Dedifferentiated amniotic fluid mesenchymal stem cell (primary cell): ENCODE measurements around the gene MUSK.
"Not testable (repeated sequence)": the region's sequence is repeated elsewhere in the genome, so short reads cannot be mapped to it uniquely, and the experiment has no call there.

Source experiments
- DNase-seq: peaks from one replicate; pipeline ENCODE4 v3.0.0-alpha.2; 2016; ENCODE audit errors: extremely low spot score

MUSK gene

DNA sequence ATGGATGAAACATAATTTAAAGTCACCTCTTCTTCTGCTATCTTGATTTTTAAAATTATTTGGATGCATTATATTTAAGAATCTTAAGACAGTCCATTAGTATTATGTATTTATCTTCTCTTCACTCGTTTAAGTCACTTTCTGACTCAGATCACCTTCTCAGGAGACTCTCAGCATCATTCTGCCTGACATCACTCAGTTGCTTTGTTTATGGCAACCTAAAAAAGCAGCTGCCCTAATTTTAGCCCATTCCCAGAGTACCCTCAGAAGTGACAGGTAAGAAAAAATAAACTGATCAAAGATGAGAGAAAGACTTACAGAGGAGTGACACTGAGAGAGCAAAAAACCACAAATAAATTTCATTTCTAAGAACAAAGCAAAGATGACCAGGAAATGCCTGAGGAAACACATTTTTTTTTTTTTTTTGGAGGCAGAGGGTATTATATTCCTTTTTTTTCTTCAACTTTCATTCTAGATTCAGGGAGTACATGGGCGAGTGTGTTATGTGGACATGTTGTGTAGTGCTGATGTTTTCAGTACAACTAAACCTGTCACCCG, 140.5 kb downstream of the MUSK start:
- no peak for DNase-seq

DNA sequence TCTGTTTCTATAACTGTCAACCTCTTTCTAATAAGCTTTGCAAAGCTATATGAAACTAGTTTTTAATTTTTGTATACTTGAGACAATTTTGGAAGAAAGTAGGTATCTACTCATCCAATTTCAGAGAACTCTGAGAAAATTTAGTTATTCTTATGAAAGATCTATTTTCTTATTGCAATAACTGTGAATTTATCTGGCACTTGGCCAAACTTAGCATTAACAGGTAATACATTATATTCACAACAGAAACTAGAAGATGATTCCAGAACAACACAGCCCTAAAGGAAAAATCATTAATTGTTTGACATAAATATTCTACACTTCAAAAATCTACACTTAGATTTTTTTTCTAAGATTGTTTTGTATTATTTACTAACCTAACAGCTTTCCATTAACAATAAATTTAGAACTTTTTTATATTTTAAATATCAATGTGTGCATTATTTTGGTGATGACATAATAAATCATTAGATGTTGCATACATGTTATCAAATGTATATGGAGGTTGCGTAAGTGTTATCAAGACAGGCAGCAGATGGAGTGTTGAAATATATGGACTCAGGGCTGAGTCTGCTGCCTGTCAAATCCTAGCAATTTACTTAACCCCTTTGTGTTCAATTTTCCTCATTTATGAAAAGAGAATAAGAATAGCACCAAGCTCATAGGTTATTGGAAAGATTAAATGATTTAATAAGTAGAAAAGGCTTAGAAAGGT, 141.8 kb downstream of the MUSK start:
- DNase-seq: no peak

DNA sequence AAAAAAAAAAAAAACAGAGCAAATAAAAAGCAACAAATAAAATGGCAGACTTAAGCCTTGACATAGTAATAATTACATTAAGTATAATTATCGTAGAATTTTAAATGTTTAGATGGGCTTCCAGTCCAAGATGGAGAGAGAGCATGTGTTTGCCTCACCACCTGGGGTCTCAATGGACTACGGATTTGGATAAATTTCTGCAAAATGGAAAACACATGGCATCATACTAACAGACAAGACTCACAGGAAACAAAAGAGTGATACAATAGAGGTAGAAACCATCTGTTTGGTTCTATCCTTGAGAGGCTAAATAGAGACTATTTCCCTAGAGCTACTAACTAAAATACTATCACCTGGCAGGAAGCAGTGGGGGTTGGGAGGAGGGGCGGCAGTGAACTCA, 144.3 kb downstream of the MUSK start:
- no peak for DNase-seq

DNA sequence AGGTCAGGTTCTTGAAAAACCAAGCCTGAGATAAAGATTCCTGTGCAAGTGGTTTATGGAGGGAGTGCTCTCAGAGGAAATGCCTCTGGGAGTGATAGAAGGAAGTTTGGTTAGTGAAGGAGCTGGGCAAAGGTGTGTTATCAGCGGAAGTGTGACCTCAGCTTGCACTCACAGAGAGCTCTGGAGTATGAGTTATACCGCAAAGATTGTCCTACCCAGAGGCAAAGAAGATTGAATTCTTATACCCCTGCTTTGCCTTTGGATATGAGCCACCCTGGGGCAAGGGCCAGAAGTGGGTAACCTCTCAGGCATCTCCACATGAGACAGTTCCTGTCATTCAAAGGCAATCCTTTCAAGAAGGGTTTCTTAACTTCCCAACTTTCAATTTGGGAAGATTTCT, 145.6 kb downstream of the MUSK start:
- no peak for DNase-seq

DNA sequence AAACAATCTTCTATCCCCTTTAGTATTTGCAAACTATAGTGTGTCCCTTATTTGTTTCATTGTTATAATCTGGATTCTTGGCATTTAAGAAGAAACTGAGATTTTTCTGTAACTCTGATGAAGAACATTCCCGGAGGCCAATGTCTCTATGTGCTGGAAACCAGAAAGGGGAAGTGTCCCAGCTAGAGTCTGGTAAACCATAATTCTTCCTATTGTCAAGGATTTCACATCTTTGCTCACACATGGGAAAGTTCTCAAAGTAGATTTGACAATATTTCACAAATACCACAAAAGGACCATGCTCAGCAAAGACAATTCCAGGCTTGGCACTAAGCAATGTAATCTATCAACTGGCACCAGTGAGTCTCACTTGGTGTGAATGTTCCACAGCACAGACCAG, 146.8 kb downstream of the MUSK start:
- DNase-seq: no peak

DNA sequence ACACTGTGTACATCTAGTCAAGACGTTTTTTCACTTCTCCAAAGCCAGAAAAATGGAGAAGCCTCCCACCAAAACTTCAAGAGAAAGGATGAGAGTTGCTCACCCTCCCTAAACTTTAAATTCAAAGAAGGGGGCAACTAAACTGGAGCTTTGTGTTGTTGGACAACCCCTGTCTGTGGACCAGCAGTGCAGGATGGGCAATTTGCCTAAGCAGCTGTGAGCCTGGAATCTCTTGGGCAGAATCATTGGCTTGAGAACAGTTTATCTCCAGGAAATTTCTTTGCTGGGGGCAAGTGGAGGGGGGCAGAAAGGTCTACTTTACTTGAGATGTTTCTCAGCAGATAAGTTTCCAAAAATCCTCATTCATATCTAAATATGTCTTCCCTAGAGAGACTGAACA, 151.8 kb downstream of the MUSK start:
- DNase-seq: no peak

DNA sequence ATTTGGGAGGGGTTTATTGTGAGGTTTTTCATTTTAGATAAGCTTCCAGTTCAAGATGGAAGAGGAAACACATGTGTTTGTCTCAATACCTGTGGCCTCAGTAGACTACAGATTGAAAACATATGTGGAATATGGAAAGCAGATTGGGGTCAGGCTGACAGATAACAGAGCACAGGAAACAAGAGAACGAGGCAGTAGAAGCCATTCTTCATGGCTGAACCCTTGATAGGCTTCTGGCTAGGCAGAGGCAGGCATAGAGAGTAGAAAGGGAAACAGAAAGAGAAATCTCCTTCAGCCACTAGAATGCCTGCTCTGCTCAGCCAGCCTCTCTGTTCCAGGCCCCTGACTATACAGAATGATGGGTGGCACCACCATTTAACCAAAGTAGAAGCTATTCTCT, 152.5 kb downstream of the MUSK start:
- DNase-seq: no peak

DNA sequence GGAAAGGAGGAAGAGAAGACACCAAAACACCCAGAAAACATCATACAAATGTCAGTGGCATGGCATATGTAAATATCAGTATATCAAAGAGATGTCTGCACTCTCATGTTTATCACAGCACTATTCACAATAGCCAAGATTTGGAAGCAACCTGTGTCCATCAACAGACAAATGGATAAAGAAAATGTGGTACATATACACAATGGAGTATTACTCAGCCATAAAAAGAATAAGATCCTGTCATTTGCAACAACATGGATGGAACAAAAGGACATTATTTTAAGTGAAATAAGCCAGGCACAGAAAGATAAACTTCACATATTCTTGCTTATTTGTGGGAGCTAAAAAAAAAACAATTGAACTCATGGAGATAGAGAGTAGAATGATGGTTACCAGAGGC, 156.5 kb downstream of the MUSK start:
- not testable (repeated sequence) for DNase-seq

DNA sequence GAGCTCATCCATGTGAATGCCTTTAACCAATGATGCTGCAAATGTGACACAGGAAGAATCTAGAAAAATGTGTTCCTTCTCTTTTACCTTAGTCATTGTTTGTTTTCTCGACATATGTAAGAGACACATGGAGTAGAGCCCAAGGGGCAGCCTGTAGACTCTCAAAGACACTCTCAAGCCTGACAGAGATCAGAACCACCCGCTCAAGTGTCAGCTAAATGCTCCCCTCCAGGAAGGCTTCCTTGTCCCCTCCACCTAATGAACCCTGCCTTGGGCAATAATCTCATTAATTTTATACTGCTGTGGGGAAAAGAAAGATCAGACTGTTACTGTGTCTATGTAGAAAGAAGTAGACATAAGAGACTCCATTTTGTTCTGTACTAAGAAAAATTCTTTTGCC, 157.4 kb downstream of the MUSK start:
- DNase-seq: no peak

DNA sequence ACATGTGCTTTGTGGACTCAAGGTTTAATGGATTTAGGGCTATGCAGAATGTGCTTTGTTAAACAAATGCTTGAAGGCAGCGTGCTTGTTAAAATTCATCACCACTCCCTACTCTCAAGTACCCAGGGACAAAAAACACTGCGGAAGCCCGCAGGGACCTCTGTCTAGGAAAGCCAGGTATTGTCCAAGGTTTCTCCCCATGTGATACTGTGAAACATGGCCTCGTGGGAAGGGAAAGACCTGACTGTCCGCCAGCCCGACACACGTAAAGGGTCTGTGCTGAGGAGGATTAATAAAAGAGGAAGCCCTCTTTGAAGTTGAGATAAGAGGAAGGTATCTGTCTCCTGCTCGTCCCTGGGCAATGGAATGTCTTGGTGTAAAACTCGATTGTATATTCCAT, 157.8 kb downstream of the MUSK start:
- DNase-seq: not testable (repeated sequence)

DNA sequence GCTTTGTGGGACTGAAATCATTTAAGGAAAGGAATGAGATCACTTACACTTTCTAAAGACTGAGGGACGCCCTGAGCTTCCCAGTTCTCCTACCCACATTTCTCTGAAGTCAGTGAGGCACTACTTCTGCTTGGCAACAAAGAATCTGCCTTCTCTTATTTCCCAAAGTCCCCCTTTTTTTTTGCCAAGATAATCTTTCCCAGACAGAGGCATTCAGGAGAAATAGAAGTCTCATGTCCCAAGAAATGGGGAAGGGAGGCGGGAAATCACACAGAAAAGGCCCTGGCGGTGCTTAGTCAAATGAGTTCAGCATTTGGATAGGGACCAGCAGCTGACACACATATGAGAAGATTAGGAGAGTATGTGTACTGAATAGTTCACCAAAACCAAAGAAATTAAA, 159.7 kb downstream of the MUSK start:
- DNase-seq: peak; percentile 87

DNA sequence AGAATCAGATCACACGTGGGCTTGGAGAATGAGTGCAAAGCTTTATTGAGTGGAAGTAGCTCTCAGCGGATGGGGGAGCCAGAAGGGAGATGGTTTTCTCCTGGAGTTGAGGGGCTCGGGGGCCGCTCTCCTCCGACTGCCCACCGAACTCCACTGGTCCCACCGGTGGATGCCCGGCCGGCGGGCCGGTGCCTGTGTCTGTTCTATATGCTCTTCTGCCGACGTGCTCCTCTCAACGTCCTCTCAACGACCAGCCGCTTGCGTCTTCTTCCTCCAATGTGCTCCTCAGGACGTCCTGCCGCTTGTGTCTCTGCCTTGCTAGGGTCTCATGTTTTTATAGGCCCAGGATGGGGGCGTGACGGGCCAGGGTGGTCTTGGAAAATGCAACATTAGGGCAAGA, 161.9 kb downstream of the MUSK start:
- no peak for DNase-seq

DNA sequence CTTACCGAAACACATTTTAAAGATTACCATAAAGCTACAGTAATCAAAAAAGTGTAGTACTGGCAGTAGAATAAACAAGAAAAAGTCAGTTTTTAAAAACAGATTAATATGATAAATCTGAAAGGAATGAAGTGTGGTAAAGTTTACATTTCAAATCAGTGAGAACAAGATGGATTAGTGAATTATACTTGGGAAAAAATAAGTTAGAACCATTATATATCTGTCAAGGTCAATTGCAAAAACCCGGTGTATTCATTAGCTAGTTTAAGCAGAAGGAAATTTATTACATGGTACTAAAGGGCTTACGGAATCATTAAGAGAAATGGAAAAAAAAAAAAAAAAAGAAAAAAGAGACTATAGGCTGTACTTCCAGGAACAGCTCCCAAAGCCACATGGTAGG, 164.3 kb downstream of the MUSK start:
- DNase-seq: no peak

DNA sequence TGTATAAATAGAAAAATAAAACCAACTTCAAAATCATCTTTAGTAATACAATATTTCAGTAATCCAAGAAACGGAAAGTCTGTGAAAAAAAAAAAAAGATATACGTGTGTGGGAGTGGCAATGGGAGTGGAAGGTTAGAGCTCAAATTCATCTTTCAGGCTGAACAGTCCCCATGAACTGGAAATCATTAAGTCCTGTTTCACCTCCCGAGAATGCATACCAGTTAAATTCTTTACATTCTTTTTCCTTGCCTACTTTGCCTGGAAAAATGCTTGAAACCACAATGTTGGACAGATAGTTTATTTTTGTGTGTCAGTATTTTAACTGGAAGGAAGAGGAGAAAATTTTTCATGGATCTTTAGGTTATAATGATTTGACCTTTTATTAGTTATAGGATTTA, 166.8 kb downstream of the MUSK start:
- peak; percentile 89 for DNase-seq

DNA sequence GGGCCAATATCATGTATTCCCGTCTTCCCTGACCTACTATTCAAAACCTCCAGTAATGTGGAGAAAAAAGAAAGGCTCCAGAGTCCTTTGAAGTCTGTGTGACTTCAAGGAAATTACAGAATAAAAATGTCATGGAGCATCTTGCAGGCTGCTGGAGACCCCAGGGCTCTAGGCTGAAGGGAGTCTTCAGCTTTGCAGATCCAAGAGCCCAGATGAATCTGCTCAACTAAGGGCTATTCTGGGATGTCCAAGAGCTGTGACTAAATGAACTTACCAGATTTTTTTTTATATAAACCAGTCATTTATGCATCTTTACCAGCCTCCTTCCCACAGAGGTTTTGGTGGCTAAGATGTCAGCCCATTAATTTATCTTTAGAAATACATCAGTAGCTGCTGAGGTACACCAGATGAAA, 167.3 kb downstream of the MUSK start:
- DNase-seq: no peak

DNA sequence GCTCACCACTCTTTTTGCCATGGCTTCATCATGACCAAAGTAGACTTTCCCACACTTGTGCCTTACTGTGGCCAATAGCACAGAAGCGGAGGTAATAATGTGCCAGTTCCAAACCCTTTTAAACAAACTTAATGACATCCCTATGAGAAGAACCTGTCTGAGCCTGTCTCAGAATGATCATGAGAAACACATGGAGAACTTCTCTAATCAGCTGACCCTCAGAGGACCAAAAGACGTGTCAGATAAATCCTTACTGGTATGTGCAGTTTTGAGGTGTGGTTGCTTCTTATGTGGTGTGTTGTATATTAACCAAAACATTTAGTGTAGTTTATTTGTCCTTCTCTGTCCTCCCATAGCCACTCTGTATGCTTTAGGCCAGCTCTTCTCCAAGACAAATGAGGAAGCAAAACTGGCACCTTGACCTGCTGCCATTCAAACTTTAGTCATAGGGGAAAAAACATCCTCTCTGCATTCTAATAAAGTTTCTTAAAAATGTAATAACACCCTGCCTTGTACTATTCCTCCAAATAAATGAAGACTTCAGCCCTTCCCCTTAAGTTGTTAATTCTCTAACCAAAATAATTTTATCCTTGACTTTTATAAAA, 168.9 kb downstream of the MUSK start:
- no peak for DNase-seq

DNA sequence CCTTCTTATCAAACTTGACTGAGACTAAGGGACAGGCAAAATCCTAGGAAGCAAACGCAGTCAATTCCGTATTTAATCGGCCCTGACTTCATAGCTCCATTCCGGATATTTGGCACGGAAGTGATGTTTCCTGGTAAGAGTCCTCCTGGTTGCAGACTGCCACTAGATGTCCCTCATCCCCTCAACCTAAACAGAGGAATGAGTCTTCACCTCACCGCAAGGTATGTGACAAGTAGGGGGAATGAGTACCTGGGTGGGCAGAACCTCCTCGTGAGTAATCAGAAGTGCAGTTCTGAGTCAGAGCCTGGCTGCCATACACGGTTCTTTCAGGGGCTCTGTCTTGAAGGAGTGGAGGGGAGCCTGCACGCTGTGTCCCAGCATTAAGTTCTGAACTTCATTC, 173.6 kb downstream of the MUSK start:
- no peak for DNase-seq

DNA sequence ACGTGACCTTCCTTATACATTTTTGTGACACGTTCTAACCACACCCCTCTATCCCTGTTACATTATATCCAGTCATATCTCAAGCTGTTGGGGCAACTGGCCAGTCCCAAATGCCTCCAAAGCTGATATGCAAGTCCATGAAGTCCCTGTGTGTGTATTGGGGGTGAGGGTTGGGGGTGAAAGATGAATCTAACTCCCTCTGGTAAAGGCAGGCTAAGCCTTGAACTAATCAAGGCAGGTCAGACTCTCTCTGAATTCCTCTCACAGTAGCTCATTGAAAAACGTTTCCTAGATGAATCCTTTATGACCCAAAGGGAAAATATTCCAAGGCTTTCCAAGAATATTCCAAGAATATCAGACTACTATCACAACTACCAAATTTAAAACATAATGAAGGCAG, 174.4 kb downstream of the MUSK start:
- no peak for DNase-seq

DNA sequence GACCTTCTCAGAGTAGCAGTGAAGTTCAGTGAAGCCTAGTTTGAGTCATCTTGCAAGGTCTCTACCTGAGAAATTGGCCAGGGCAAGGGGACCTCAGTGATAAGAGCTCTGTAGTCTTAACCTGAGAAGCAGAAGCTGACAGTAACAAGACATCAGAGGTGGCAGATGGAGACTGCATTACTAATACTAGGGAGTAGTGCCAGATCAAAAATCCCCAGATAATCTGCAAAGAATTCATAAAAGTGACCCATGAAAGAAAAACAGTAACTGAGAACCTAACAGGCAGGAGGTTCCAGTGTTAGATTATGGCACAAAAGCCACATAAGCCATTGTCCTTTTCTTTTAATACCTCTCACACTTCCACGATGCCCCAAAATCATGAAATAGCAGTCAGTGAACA, 175.5 kb downstream of the MUSK start:
- DNase-seq: no peak

DNA sequence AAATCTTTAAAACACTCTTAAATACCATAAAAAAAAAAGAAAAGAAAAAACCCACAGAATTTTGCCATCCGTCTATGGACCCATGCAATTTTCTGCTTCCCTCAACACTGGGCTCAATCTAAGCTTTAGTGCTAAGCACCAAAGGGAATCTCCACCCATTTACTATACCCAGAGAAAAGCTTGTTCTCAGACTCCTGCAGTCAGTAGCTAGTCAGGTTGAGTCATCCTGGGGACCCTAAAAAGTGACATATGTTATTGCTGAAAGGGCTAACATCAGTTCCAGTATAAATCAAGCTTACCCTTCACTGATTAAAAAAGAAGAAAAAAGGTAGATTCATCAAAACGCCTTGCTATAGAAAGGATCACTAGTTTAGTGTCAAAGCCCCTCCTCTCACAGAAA, 177.6 kb downstream of the MUSK start:
- DNase-seq: no peak

DNA sequence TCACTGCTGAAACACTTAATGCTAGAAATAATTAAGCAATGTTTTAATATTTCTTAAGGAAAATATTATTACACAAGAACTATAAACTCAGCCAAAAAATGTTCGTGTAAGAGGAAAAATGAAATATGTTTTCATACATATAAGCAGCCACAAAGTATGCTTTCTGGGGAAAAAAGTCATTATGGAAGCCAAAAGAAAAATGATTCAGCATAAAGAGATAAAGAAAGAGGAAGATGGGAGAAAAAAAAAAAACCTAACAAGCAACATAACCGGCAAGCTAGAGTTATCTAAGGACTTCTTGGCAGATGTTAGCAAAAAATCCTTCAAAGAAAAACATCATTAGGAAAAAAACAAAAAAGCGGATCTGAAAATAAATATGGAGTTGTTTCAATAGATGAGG, 179.1 kb downstream of the MUSK start:
- DNase-seq: peak; percentile 16

DNA sequence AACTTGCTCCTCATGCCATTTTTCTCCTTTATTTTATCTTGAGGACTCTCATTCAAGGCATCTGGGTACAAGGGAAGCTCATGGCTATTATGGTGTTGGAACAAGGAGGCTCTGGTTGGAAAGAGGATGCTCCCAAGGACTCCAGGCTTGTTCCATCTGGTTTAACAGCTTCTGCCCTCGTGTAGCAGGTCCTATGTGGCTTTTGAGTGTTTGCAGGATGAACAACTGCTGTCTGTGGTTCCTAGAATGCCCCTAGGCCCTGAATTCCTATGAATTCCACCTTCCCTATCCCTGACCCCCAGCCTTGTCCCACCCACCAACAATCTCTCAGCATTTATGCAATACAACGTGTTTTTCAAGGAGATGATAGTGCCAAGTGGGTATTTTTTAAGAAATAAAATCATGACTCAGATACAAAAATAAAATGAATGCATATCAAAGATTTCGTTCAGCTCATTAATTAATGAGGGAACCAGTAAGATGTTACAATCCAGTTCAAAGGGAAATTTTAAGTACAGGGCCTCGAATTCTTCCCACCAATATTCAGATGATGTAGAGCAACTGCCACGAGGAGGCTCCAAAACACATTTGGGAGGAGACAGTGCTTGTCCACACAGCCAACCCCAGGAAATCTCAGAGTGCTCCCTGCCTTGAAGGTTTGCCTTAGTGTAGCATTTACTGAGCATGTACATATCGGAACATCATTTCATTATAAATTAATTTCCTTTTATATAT, 182.0 kb downstream of the MUSK start:
- DNase-seq: no peak
